ENCODE results near the gene RNF19B. TPM values are rescaled to one million over a fixed set of nuclear protein-coding genes. Genes with fewer than 3 reads are reported as not detected.

Gene RNF19B
- total and polyA plus RNA-seq, 12 donors, result 4.7 to 36.5 (median 23.0) TPM

GRCh38 chr1:32900956-32901822, 63.4 kb downstream of the RNF19B start, which contains the start of gene TMEM54:
Gene TMEM54, minus strand, starts transcription at chr1:32901389. Its CDS starts 151 bp downstream, at chr1:32901238.
- Histone ChIP-seq H3K4me1 (replicated peaks in 1 of 2) (peaks cover 4 to 11% of the 10 kb centered on the region in 2 donors), H3K9me3 (replicated peaks in 1 of 3) (no peaks in the 10 kb centered on the region), H3K27ac (peak within 1 kb of the TSS in 1 of 5 donors; percentile 40), H3K4me3 (peak within 1 kb of the TSS in 2 of 4 donors; percentile 38 to 90), H3K36me3 (replicated peaks in 1 of 2) (no peaks in the 10 kb centered on the region), H3K27me3 (no peaks in the 10 kb centered on the region)
- intact Hi-C loops (cut with DNase I), result no loop called here
- peak in 1 of 2 donors; percentile 6 for TF ChIP-seq POLR2A (IDR thresholded peaks at IDR 0.05)
- TF ChIP-seq CTCF (IDR thresholded peaks at IDR 0.05), result no peak
- 1 to 3% (median 1%) methylated on average over 16 to 92 of the region's 92 CpGs for WGBS, 4 donors
- peak in 3 of 7 donors; percentile 52 to 67 (median 53) for DNase-seq

- no peaks in the 10 kb centered on the region for H3K27me3 ChIP-seq
- H3K9me3 ChIP-seq (replicated peaks in 1 of 3), result no peaks in the 10 kb centered on the region
- no peak for TF ChIP-seq POLR2A (IDR thresholded peaks at IDR 0.05)
- TF ChIP-seq CTCF (IDR thresholded peaks at IDR 0.05), result no peak
- no peaks in the 10 kb centered on the region for H3K36me3 ChIP-seq (replicated peaks in 1 of 2)
- intact Hi-C loops (cut with DNase I), result no loop called here
- 29 to 47% (median 31%) methylated on average over 13 to 22 of the region's 22 CpGs for WGBS, 4 donors
- no peak for DNase-seq
- peaks cover 4 to 11% of the 10 kb centered on the region in 2 donors for H3K4me1 ChIP-seq (replicated peaks in 1 of 2)
- H3K4me3 ChIP-seq, result peak overlapping the region in 2 of 4 donors; percentile 38 to 90
- H3K27ac ChIP-seq, result no peak overlapping the region
These were observed 64.1 kb downstream of the RNF19B start for GRCh38 chr1:32900371-32900955.

- Histone ChIP-seq H3K4me3 (no peak overlapping the region), H3K9me3 (replicated peaks in 1 of 3) (no peaks in the 10 kb centered on the region), H3K4me1 (replicated peaks in 1 of 2) (peaks cover 4 to 11% of the 10 kb centered on the region in 2 donors), H3K27ac (no peak overlapping the region), H3K36me3 (replicated peaks in 1 of 2) (no peaks in the 10 kb centered on the region), H3K27me3 (no peaks in the 10 kb centered on the region)
- intact Hi-C loops (cut with DNase I), result no loop called here
- TF ChIP-seq CTCF (IDR thresholded peaks at IDR 0.05) (no peak), POLR2A (IDR thresholded peaks at IDR 0.05) (no peak)
- 70 to 88% (median 77%) methylated on average over 4 to 7 of the region's 7 CpGs for WGBS, 4 donors
- no peak for DNase-seq
These were observed 64.9 kb downstream of the RNF19B start for GRCh38 chr1:32899586-32900296.

- TF ChIP-seq CTCF (IDR thresholded peaks at IDR 0.05), result no peak
- TF ChIP-seq POLR2A (IDR thresholded peaks at IDR 0.05), result no peak
- no peaks in the 10 kb centered on the region for H3K9me3 ChIP-seq (replicated peaks in 1 of 3)
- intact Hi-C loops (cut with DNase I), result no loop called here
- no peak overlapping the region for H3K4me3 ChIP-seq
- no peaks in the 10 kb centered on the region for H3K27me3 ChIP-seq
- peaks cover 4 to 11% of the 10 kb centered on the region in 2 donors for H3K4me1 ChIP-seq (replicated peaks in 1 of 2)
- 98 to 100% (median 99%) methylated on average over 1 to 3 of the region's 3 CpGs for WGBS, 4 donors
- no peak for DNase-seq
- no peak overlapping the region for H3K27ac ChIP-seq
- H3K36me3 ChIP-seq (replicated peaks in 1 of 2), result no peaks in the 10 kb centered on the region
These were observed 65.7 kb downstream of the RNF19B start for GRCh38 chr1:32898958-32899357.
